ENCODE results near the gene FBXW2. TPM values are rescaled to one million over a fixed set of nuclear protein-coding genes. Genes with fewer than 3 reads are reported as not detected.

Gene FBXW2
- total and polyA plus RNA-seq, 10 of the 15 experiments (the other 5 are each of a cell fraction or from before 2014, with no cell fraction given) = 2.9 to 56.9 (median 39.1) TPM

DNA sequence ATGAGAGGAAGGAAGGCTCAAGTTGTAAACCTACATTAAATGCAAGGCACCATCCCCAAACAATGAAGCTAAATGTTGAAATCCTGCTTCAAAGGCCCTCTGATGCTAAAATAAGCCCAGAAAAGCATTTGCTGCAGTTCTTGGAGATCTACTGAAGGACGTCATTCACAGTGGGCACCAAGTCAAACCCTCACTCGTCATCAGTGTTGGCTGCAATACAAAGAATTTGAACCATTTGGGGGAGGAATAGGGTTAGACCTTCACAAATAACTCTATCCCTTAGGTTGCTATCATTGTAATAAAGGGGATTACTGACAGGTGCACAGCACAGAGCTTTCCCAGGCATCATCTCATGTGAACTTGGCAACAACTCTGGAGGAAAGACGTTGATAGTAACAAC is 69.7 kb downstream of the FBXW2 start:
- no peak for FAIRE-seq
- ChIA-PET SMC1A (ENCODE audit: uncharacterized antibody, unreplicated experiment) (no interaction called here), POLR2A (no interaction called here), RAD21 (ENCODE audit: unreplicated experiment) (no interaction called here), CTCF (interaction anchor here (0.6 kb wide), 2 partner anchors 14 to 239 kb away, joined by 3 to 5 read pairs; no protein-coding TSS in a partner anchor)
- no peaks in the 10 kb centered on the region for H3K4me1 ChIP-seq (ENCODE audit: control insufficient read depth, insufficient read depth, low read length)
- 91% methylated on average over 3 of the region's 3 CpGs for WGBS (ENCODE audit: insufficient coverage, insufficient replicate concordance, low lambda C conversion rate, missing lambda C conversion rate)
- intact Hi-C loops (cut with micrococcal nuclease; ENCODE audit: unreplicated experiment) = no loop called here
- H3K36me3 ChIP-seq (ENCODE audit: control insufficient read depth in 2 of 2, insufficient read depth in 2 of 2, low read length in 1 of 2) = no peaks in the 10 kb centered on the region
- no peaks in the 10 kb centered on the region; a peak in 1 of 4 replicates for H3K27me3 ChIP-seq (replicated peaks in 1 of 2; ENCODE audit: control insufficient read depth in 2 of 2, insufficient read depth in 2 of 2, low read length in 1 of 2)
- no peak for ATAC-seq
- H3K4me3 ChIP-seq = no peak overlapping the region
- H3K9me3 ChIP-seq (replicated peaks; ENCODE audit: control insufficient read depth, insufficient read depth, low read length) = no peaks in the 10 kb centered on the region
- H3K9ac ChIP-seq (ENCODE audit: control insufficient read depth, insufficient read depth, low read length) = no peak overlapping the region
- TF ChIP-seq CHD4 (IDR thresholded peaks at IDR 0.05) (no peak), CREB1 (IDR thresholded peaks at IDR 0.05; ENCODE audit: low read depth) (no peak), SP1 (IDR thresholded peaks at IDR 0.05; ENCODE audit: low read depth, low read length) (no peak), ZNF274 (IDR thresholded peaks at IDR 0.05; ENCODE audit: insufficient read depth, insufficient read length) (no peak), IKZF1 (conservative IDR thresholded peaks at IDR 0.05) (no peak), NFYA (IDR thresholded peaks at IDR 0.05; ENCODE audit: borderline replicate concordance, low read depth, low read length) (no peak), JUND (IDR thresholded peaks at IDR 0.05; ENCODE audit: low read depth, low read length) (no peak), HDAC6 (IDR thresholded peaks at IDR 0.05; ENCODE audit: unreplicated experiment) (no peak), EED (IDR thresholded peaks at IDR 0.05; ENCODE audit: low read depth) (no peak), RFX5 (IDR thresholded peaks at IDR 0.05; ENCODE audit: low read depth, low read length) (no peak), CHD1 (IDR thresholded peaks at IDR 0.05; ENCODE audit: low read depth, low read length) (no peak), DPF2 (IDR thresholded peaks at IDR 0.05) (no peak), HDAC2 (IDR thresholded peaks at IDR 0.05) (no peak), FOXK2 (IDR thresholded peaks at IDR 0.05) (no peak), NFXL1 (IDR thresholded peaks at IDR 0.05; ENCODE audit: borderline replicate concordance) (no peak), YBX1 (IDR thresholded peaks at IDR 0.05) (no peak), IKZF2 (IDR thresholded peaks at IDR 0.05) (no peak)
- TF ChIP-seq, protein P1, sequence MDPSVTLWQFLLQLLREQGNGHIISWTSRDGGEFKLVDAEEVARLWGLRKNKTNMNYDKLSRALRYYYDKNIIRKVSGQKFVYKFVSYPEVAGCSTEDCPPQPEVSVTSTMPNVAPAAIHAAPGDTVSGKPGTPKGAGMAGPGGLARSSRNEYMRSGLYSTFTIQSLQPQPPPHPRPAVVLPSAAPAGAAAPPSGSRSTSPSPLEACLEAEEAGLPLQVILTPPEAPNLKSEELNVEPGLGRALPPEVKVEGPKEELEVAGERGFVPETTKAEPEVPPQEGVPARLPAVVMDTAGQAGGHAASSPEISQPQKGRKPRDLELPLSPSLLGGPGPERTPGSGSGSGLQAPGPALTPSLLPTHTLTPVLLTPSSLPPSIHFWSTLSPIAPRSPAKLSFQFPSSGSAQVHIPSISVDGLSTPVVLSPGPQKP (IDR thresholded peaks at IDR 0.05; ENCODE audit: low read depth, low read length) = no peak
- TF ChIP-seq, protein P2, sequence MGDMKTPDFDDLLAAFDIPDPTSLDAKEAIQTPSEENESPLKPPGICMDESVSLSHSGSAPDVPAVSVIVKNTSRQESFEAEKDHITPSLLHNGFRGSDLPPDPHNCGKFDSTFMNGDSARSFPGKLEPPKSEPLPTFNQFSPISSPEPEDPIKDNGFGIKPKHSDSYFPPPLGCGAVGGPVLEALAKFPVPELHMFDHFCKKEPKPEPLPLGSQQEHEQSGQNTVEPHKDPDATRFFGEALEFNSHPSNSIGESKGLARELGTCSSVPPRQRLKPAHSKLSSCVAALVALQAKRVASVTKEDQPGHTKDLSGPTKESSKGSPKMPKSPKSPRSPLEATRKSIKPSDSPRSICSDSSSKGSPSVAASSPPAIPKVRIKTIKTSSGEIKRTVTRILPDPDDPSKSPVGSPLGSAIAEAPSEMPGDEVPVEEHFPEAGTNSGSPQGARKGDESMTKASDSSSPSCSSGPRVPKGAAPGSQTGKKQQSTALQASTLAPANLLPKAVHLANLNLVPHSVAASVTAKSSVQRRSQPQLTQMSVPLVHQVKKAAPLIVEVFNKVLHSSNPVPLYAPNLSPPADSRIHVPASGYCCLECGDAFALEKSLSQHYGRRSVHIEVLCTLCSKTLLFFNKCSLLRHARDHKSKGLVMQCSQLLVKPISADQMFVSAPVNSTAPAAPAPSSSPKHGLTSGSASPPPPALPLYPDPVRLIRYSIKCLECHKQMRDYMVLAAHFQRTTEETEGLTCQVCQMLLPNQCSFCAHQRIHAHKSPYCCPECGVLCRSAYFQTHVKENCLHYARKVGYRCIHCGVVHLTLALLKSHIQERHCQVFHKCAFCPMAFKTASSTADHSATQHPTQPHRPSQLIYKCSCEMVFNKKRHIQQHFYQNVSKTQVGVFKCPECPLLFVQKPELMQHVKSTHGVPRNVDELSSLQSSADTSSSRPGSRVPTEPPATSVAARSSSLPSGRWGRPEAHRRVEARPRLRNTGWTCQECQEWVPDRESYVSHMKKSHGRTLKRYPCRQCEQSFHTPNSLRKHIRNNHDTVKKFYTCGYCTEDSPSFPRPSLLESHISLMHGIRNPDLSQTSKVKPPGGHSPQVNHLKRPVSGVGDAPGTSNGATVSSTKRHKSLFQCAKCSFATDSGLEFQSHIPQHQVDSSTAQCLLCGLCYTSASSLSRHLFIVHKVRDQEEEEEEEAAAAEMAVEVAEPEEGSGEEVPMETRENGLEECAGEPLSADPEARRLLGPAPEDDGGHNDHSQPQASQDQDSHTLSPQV (IDR thresholded peaks at IDR 0.05) = no peak
- TF ChIP-seq, protein P3, sequence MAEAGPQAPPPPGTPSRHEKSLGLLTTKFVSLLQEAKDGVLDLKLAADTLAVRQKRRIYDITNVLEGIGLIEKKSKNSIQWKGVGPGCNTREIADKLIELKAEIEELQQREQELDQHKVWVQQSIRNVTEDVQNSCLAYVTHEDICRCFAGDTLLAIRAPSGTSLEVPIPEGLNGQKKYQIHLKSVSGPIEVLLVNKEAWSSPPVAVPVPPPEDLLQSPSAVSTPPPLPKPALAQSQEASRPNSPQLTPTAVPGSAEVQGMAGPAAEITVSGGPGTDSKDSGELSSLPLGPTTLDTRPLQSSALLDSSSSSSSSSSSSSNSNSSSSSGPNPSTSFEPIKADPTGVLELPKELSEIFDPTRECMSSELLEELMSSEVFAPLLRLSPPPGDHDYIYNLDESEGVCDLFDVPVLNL (IDR thresholded peaks at IDR 0.05; ENCODE audit: low read depth, low read length) = no peak
- H3K79me2 ChIP-seq (ENCODE audit: control insufficient read depth, insufficient read depth, low read length) = no peaks in the 10 kb centered on the region
- no peak overlapping the region for H3K4me2 ChIP-seq (ENCODE audit: control insufficient read depth, insufficient read depth)
- BruUV-seq (replicated peaks) = no TSS peak
- no peak overlapping the region for H3K27ac ChIP-seq (ENCODE audit: control insufficient read depth, insufficient read depth)
- H2AFZ ChIP-seq (ENCODE audit: control insufficient read depth, low read depth, low read length) = no peak overlapping the region
- no peaks in the 10 kb centered on the region for H4K20me1 ChIP-seq (ENCODE audit: control insufficient read depth, insufficient read depth)
- no peak for DNase-seq (ENCODE audit: low read depth, low spot score)
- in situ Hi-C loops (cut with MboI) = no loop called here

Data from GM12878 (cell line).